IPS DF 4.7 (cell line): Measurements from ENCODE around the gene ELMO1.

Experiments used
- DNase-seq: peaks from one replicate; pipeline ENCODE4 v3.0.0-alpha.2; 2013; ENCODE audit warnings: low spot score; ENCODE audit errors: extremely low read depth

ELMO1 gene

GRCh38 chr7:36894190-36894589, 554.5 kb downstream of the ELMO1 start:
- DNase-seq, result no peak

GRCh38 chr7:36889182-36889581, 559.5 kb downstream of the ELMO1 start:
- no peak for DNase-seq

- DNase-seq, result no peak
These were observed 560.7 kb downstream of the ELMO1 start for GRCh38 chr7:36887969-36888368.

GRCh38 chr7:36887233-36887632, 561.4 kb downstream of the ELMO1 start:
- DNase-seq, result no peak

GRCh38 chr7:36884910-36885309, 563.8 kb downstream of the ELMO1 start:
- no peak for DNase-seq

- DNase-seq, result no peak
These were observed 564.3 kb downstream of the ELMO1 start for GRCh38 chr7:36884351-36884750.

- no peak for DNase-seq
These were observed 567.3 kb downstream of the ELMO1 start for GRCh38 chr7:36881233-36881874.

GRCh38 chr7:36880108-36880507, 568.6 kb downstream of the ELMO1 start:
- no peak for DNase-seq

- DNase-seq, result no peak
These were observed 569.6 kb downstream of the ELMO1 start for GRCh38 chr7:36879021-36879420.

- DNase-seq, result no peak
These were observed 570.4 kb downstream of the ELMO1 start for GRCh38 chr7:36878288-36878687.

GRCh38 chr7:36875794-36876193, 572.9 kb downstream of the ELMO1 start:
- no peak for DNase-seq

- DNase-seq, result no peak
These were observed 574.6 kb downstream of the ELMO1 start for GRCh38 chr7:36874041-36874440.

GRCh38 chr7:36871863-36872262, 576.8 kb downstream of the ELMO1 start:
- no peak for DNase-seq

GRCh38 chr7:36871355-36871738, 577.3 kb downstream of the ELMO1 start:
- no peak for DNase-seq

GRCh38 chr7:36870625-36871354, 577.9 kb downstream of the ELMO1 start:
- DNase-seq, result no peak

GRCh38 chr7:36868727-36869411, 579.8 kb downstream of the ELMO1 start:
- DNase-seq, result no peak

- DNase-seq, result no peak
These were observed 583.6 kb downstream of the ELMO1 start for GRCh38 chr7:36865019-36865418.

GRCh38 chr7:36863901-36864701, 584.6 kb downstream of the ELMO1 start:
- DNase-seq, result no peak

GRCh38 chr7:36862771-36863261, 585.8 kb downstream of the ELMO1 start:
- DNase-seq, result no peak

GRCh38 chr7:36861656-36862055, 587.0 kb downstream of the ELMO1 start:
- no peak for DNase-seq

GRCh38 chr7:36860681-36861080, 588.0 kb downstream of the ELMO1 start:
- DNase-seq, result no peak

GRCh38 chr7:36855330-36855729, 593.3 kb downstream of the ELMO1 start:
- no peak for DNase-seq
